H1 (cell line): ENCODE measurements around the gene GNAO1.

Experiments used
- FOSL1 ChIP-seq: IDR thresholded peaks from 2 replicates; pipeline ENCODE4 v1.6.1; 2011; ENCODE audit warnings: mild to moderate bottlenecking, low read depth, low read length, moderate library complexity; ENCODE audit not compliant: insufficient read depth
- JUN ChIP-seq: IDR thresholded peaks from 2 replicates; pipeline ENCODE4 v1.6.1; 2011; ENCODE audit warnings: low read depth, mild to moderate bottlenecking, improper control_type of control experiment, low read length
- POLR2A ChIP-seq, 2 experiments: IDR thresholded peaks; 1 replicate in 1 of 2; 2 replicates in 1 of 2; pipeline ENCODE4 v1.6.1; 2011; ENCODE audit warnings: low read depth in 2 of 2, low read length in 2 of 2, mild to moderate bottlenecking in 2 of 2; ENCODE audit errors: control extremely low read depth in 1 of 2
- POLR2AphosphoS5 ChIP-seq: IDR thresholded peaks from 2 replicates; pipeline ENCODE4 v1.6.1; 2011; ENCODE audit warnings: low read depth, low read length
- SP1 ChIP-seq: IDR thresholded peaks from 2 replicates; pipeline ENCODE4 v1.6.1; 2011; ENCODE audit warnings: low read depth, low read length
- SUZ12 ChIP-seq: fragments of 200-600 bp; sonication (generic); IDR thresholded peaks from 2 replicates; pipeline ENCODE4 v1.6.1; 2012; ENCODE audit warnings: mild to moderate bottlenecking, inconsistent platforms, low read length, moderate library complexity, mixed read lengths
- TBP ChIP-seq: IDR thresholded peaks from 2 replicates; pipeline ENCODE4 v1.6.1; 2011; ENCODE audit warnings: low read depth, low read length, improper control_type of control experiment
- TF ChIP-seq, protein P1 (sequence below): IDR thresholded peaks from 2 replicates; pipeline ENCODE4 v1.6.1; 2012; ENCODE audit warnings: low read length, inconsistent platforms
- TF ChIP-seq, protein P2 (sequence below), 3 experiments: IDR thresholded peaks; 1 replicate in 2 of 3; 2 replicates in 1 of 3; pipeline versions ENCODE4 v1.5.1 to v1.6.1; 2011; ENCODE audit warnings: low read length in 3 of 3, mild to moderate bottlenecking in 3 of 3, inconsistent platforms in 2 of 3, low read depth in 1 of 3, moderate library complexity in 1 of 3; ENCODE audit not compliant: insufficient read depth in 1 of 3; ENCODE audit errors: control extremely low read depth in 1 of 3

DNA sequence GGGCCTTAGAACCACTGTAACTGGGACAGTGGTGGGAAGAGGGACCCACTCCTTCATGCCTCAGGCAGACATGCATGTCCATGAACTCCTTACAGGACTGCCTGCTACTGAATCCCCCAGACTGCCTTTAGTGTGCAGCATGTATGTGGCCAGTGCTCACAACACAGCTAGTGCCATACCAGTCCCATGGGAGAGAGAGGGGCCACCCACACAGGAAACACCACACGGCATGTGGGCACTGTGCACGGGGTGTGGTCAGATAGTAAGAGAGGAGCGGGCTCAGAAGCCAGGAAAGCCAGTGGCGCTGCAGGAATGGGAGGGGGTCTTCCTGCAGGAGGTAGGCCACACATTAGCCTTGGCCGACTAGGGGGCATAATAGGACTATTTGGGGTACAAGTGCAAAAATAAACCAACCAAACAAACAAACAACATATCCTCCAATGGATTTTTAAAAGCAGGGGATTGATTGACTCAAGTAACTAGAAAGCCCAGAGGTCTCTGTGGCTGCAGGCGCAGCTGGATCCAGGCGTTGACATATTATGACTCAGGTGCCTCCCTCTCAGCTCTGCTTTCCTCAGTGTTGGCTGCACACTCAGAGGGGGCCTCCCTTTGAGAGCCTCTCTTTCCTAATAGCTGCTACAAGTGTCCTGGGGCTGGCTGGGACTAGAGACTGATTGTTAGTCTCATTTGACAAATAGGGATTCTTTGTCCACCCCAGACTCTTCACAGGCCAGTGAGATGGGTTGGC, 129.7 kb downstream of the GNAO1 start:
- TF ChIP-seq SP1 (no peak), FOSL1 (no peak), POLR2AphosphoS5 (no peak), POLR2A (IDR thresholded peaks at IDR 0.05; ENCODE audit: control extremely low read depth in 1 of 2, low read depth in 2 of 2, low read length in 2 of 2) (no peak), JUN (no peak), TBP (no peak), SUZ12 (no peak)
- TF ChIP-seq, protein P1, sequence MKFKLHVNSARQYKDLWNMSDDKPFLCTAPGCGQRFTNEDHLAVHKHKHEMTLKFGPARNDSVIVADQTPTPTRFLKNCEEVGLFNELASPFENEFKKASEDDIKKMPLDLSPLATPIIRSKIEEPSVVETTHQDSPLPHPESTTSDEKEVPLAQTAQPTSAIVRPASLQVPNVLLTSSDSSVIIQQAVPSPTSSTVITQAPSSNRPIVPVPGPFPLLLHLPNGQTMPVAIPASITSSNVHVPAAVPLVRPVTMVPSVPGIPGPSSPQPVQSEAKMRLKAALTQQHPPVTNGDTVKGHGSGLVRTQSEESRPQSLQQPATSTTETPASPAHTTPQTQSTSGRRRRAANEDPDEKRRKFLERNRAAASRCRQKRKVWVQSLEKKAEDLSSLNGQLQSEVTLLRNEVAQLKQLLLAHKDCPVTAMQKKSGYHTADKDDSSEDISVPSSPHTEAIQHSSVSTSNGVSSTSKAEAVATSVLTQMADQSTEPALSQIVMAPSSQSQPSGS = no peak
- TF ChIP-seq, protein P2, sequence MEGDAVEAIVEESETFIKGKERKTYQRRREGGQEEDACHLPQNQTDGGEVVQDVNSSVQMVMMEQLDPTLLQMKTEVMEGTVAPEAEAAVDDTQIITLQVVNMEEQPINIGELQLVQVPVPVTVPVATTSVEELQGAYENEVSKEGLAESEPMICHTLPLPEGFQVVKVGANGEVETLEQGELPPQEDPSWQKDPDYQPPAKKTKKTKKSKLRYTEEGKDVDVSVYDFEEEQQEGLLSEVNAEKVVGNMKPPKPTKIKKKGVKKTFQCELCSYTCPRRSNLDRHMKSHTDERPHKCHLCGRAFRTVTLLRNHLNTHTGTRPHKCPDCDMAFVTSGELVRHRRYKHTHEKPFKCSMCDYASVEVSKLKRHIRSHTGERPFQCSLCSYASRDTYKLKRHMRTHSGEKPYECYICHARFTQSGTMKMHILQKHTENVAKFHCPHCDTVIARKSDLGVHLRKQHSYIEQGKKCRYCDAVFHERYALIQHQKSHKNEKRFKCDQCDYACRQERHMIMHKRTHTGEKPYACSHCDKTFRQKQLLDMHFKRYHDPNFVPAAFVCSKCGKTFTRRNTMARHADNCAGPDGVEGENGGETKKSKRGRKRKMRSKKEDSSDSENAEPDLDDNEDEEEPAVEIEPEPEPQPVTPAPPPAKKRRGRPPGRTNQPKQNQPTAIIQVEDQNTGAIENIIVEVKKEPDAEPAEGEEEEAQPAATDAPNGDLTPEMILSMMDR (IDR thresholded peaks at IDR 0.05; ENCODE audit: control extremely low read depth in 1 of 3, insufficient read depth in 1 of 3, low read depth in 1 of 3, low read length in 3 of 3) = no peak
